A673 (cell line): Measurements from ENCODE around the gene ROBO2. TPM values are rescaled to one million over a fixed set of nuclear protein-coding genes. Genes with fewer than 3 reads are reported as not detected.
A peak's percentile ranks its signal among the peaks of the same experiment; 100 is the strongest.

ENCODE experiments used
- BruUV-seq: library from RNA; stranded (reverse); fragments of 400-500 nt; replicated peaks from 2 replicates; lab custom pipeline; 2021; lab: Mats Ljungman, UMichigan
- CTCF ChIA-PET: fragments of 300-600 bp; sonication (Branson Sonifier 250); formaldehyde crosslinking; loops from one replicate; lab custom pipeline; 2022; ENCODE audit warnings: antibody characterized with exemption; lab: Charles Lee
- POLR2A ChIA-PET: fragments of 300-600 bp; sonication (Branson Sonifier 250); formaldehyde crosslinking; loops from one replicate; lab custom pipeline; 2022; ENCODE audit warnings: antibody characterized with exemption; ENCODE audit not compliant: low non-redundant PET; lab: Charles Lee
- DNase-seq: peaks from one replicate; pipeline ENCODE4 v3.0.0-alpha.2; 2015; ENCODE audit warnings: low spot score
- H3K27ac ChIP-seq: fragments of 200-600 bp; sonication (generic); 2 replicates; pipeline ENCODE4 v1.5.1; 2016; ENCODE audit warnings: mixed run types, low read depth, mild to moderate bottlenecking, mixed read lengths, antibody characterized with exemption, low read length; ENCODE audit not compliant: poor library complexity, severe bottlenecking
- H3K27me3 ChIP-seq: fragments of 200-600 bp; sonication (generic); replicated peaks from 2 replicates; pipeline ENCODE4 v1.6.1; 2017; ENCODE audit warnings: mixed run types, low read depth, mild to moderate bottlenecking, mixed read lengths, antibody characterized with exemption, low read length; ENCODE audit not compliant: insufficient read depth, poor library complexity
- H3K36me3 ChIP-seq: fragments of 200-600 bp; sonication (generic); 2 replicates; pipeline ENCODE4 v1.6.1; 2016; ENCODE audit warnings: mixed run types, mild to moderate bottlenecking, mixed read lengths, antibody characterized with exemption, low read length; ENCODE audit not compliant: insufficient read depth, poor library complexity, severe bottlenecking
- H3K4me1 ChIP-seq: fragments of 200-600 bp; sonication (generic); 2 replicates; pipeline ENCODE4 v1.6.1; 2017; ENCODE audit warnings: mixed run types, mild to moderate bottlenecking, mixed read lengths, antibody characterized with exemption, low read length; ENCODE audit not compliant: insufficient read depth, poor library complexity, severe bottlenecking
- H3K4me3 ChIP-seq: fragments of 200-600 bp; sonication (generic); 2 replicates; pipeline ENCODE4 v1.5.1; 2016; ENCODE audit warnings: low read depth, mixed run types, mild to moderate bottlenecking, mixed read lengths, low read length; ENCODE audit not compliant: poor library complexity, severe bottlenecking
- H3K9me3 ChIP-seq: fragments of 200-600 bp; sonication (generic); 2 replicates; pipeline ENCODE4 v1.6.1; 2016; ENCODE audit warnings: mixed run types, low read depth, mild to moderate bottlenecking, mixed read lengths, antibody characterized with exemption, low read length; ENCODE audit not compliant: poor library complexity, severe bottlenecking
- EZH2 ChIP-seq: fragments of 200-600 bp; sonication (generic); IDR thresholded peaks from 2 replicates; pipeline ENCODE4 v1.6.1; 2017; ENCODE audit warnings: borderline replicate concordance, low read depth, mild to moderate bottlenecking, mixed read lengths, antibody characterized with exemption, low read length; ENCODE audit not compliant: poor library complexity, severe bottlenecking
- intact Hi-C: fragments of 100-400 bp; cut with micrococcal nuclease; formaldehyde crosslinking; loops from one replicate; pipeline ENCODE4 v1.10.0; 2022; ENCODE audit not compliant: unreplicated experiment
- total RNA-seq: library from RNA; stranded (reverse); gene quantifications from 2 replicates; pipeline ENCODE4 v1.2.3, GENCODE V29; 2021
- TF ChIP-seq, protein P1 (sequence below): fragments of 300-800, 200-600 bp; sonication (generic); conservative IDR thresholded peaks from 2 replicates; pipeline ENCODE4 v1.5.1; 2017; ENCODE audit warnings: low read depth, mild to moderate bottlenecking, antibody characterized with exemption, low read length, moderate library complexity, mixed read lengths

Gene ROBO2
- total RNA-seq, 1 experiment from 2014 or later, result 17.5 TPM

DNA sequence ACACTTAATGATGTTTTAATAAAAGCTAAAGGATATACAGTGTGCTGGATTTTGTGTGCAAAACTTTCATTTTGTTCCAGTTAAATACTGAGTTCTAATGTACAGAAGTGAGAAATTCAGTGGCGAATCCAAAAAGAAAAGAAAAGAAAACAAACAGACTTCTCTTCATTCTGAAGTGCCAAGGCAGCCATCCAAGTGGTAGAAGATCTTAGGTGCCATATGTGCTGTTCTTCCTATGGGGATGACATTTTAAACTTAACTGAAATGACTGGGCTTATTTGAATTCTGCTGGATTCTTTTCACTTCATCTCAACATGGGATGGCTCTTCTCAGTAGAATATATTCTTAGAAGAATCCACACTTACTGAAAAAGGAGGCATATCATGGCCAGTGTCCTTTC, 416.5 kb downstream of the ROBO2 start:
- no peaks in the 10 kb centered on the region for H3K27me3 ChIP-seq
- BruUV-seq, result no TSS peak
- ChIA-PET CTCF (no interaction called here), POLR2A (no interaction called here)
- H3K4me3 ChIP-seq, result no peak overlapping the region
- H3K36me3 ChIP-seq, result no peaks in the 10 kb centered on the region
- intact Hi-C loops, result no loop called here
- H3K9me3 ChIP-seq, result no peaks in the 10 kb centered on the region
- DNase-seq, result no peak
- peak overlapping the region; percentile 23 for H3K27ac ChIP-seq
- peaks cover 6% of the 10 kb centered on the region for H3K4me1 ChIP-seq
- TF ChIP-seq, protein P1, sequence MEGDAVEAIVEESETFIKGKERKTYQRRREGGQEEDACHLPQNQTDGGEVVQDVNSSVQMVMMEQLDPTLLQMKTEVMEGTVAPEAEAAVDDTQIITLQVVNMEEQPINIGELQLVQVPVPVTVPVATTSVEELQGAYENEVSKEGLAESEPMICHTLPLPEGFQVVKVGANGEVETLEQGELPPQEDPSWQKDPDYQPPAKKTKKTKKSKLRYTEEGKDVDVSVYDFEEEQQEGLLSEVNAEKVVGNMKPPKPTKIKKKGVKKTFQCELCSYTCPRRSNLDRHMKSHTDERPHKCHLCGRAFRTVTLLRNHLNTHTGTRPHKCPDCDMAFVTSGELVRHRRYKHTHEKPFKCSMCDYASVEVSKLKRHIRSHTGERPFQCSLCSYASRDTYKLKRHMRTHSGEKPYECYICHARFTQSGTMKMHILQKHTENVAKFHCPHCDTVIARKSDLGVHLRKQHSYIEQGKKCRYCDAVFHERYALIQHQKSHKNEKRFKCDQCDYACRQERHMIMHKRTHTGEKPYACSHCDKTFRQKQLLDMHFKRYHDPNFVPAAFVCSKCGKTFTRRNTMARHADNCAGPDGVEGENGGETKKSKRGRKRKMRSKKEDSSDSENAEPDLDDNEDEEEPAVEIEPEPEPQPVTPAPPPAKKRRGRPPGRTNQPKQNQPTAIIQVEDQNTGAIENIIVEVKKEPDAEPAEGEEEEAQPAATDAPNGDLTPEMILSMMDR, result no peak
- TF ChIP-seq EZH2, result no peak

DNA sequence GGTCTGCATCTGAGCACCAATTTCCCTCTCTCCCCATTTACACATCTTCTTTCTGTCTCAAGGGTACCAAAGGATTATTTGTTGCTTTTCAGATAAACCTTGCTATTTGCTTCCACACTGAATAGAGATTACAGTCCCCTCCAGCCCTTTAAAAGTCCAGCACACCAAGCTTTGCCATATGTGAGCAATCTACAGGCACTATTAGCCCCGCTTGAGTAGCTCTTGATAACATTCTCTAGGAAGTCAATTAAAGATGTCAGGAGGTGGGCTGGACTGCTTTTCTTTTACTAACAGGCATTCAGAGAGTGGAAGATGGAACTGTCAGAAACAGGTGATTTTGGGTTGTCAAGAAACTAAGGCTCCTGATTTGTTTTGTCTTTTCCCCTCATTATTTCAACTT, 417.0 kb downstream of the ROBO2 start:
- CTCF ChIA-PET, result no interaction called here
- DNase-seq, result no peak
- BruUV-seq, result no TSS peak

DNA sequence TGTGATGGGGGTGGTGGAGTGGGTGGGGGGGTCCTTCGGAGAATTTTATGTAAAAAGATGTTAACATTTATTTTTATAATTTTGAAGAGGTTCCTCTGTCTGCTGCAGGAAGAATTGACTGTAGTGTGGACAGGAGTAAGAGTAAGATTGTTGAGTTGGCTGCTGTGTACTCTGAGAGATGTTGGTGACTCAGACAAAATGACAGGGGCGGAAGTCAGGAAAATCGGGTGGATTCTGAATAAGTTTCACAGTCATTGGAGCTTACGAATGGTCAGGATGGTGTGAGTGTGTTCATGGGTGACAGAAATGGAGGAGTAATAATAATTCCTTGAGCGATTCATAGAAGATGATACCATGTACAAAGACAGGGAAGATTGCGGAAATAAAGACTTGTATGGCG, 420.0 kb downstream of the ROBO2 start:
- Histone ChIP-seq H3K4me1 (peaks cover 16% of the 10 kb centered on the region), H3K9me3 (no peaks in the 10 kb centered on the region), H3K36me3 (no peaks in the 10 kb centered on the region), H3K27ac (no peak overlapping the region), H3K27me3 (no peaks in the 10 kb centered on the region), H3K4me3 (no peak overlapping the region)
- ChIA-PET POLR2A (no interaction called here), CTCF (no interaction called here)
- intact Hi-C loops, result no loop called here
- BruUV-seq, result no TSS peak
- DNase-seq, result no peak
- TF ChIP-seq, protein P1, result no peak
- no peak for TF ChIP-seq EZH2

More for the DNA sequence above, 417.0 kb downstream of the ROBO2 start:
- Histone ChIP-seq H3K27me3 (no peaks in the 10 kb centered on the region), H3K4me3 (no peak overlapping the region), H3K9me3 (no peaks in the 10 kb centered on the region), H3K4me1 (peaks cover 6% of the 10 kb centered on the region), H3K36me3 (no peaks in the 10 kb centered on the region), H3K27ac (no peak overlapping the region)
- POLR2A ChIA-PET, result no interaction called here
- TF ChIP-seq, protein P1, result no peak
- TF ChIP-seq EZH2, result no peak
- intact Hi-C loops, result no loop called here
